Smooth muscle cell (in vitro differentiated cells): Measurements from ENCODE around the gene EVL. TPM values are rescaled to one million over a fixed set of nuclear protein-coding genes. Genes with fewer than 3 reads are reported as not detected.

Experiments used
- DNase-seq: peaks from one replicate; lab custom pipeline; 2025; ENCODE audit not compliant: unreplicated experiment; lab: John Stamatoyannopoulos, UW
- H2AFZ ChIP-seq: fragments of 200-600 bp; sonication (generic); 2 replicates; pipeline ENCODE4 v1.6.0; 2016; ENCODE audit warnings: antibody characterized with exemption, low read depth, mild to moderate bottlenecking
- H3F3A ChIP-seq: fragments of 200-600 bp; sonication (generic); 2 replicates; pipeline ENCODE4 v1.6.0; 2017; ENCODE audit warnings: antibody characterized with exemption, low read depth
- H3K27ac ChIP-seq: fragments of 200-600 bp; sonication (generic); 2 replicates; pipeline ENCODE4 v1.5.1; 2016; ENCODE audit warnings: low read depth, mild to moderate bottlenecking
- H3K27me3 ChIP-seq: fragments of 200-600 bp; sonication (generic); 2 replicates; pipeline ENCODE4 v1.6.1; 2016; ENCODE audit warnings: low read depth, mild to moderate bottlenecking
- H3K36me3 ChIP-seq: fragments of 200-600 bp; sonication (generic); 2 replicates; pipeline ENCODE4 v1.5.1; 2016; ENCODE audit warnings: low read depth
- H3K4me1 ChIP-seq: fragments of 200-600 bp; sonication (generic); 2 replicates; pipeline ENCODE4 v1.5.1; 2016; ENCODE audit warnings: low read depth
- H3K4me2 ChIP-seq: fragments of 200-600 bp; sonication (generic); 2 replicates; pipeline ENCODE4 v1.6.0; 2016; ENCODE audit warnings: mild to moderate bottlenecking
- H3K4me3 ChIP-seq: fragments of 200-600 bp; sonication (generic); 2 replicates; pipeline ENCODE4 v1.5.1; 2016; ENCODE audit warnings: mild to moderate bottlenecking
- H3K79me2 ChIP-seq: fragments of 200-600 bp; sonication (generic); 2 replicates; pipeline ENCODE4 v1.6.0; 2016; ENCODE audit warnings: low read depth, mild to moderate bottlenecking
- H3K9ac ChIP-seq: fragments of 200-600 bp; sonication (generic); 2 replicates; pipeline ENCODE4 v1.6.0; 2016; ENCODE audit warnings: low read depth
- H3K9me3 ChIP-seq: fragments of 200-600 bp; sonication (generic); replicated peaks from 2 replicates; pipeline ENCODE4 v1.5.1; 2016; ENCODE audit warnings: low read depth
- H4K20me1 ChIP-seq: fragments of 200-600 bp; sonication (generic); 2 replicates; pipeline ENCODE4 v1.6.0; 2016; ENCODE audit warnings: low read depth
- WGBS: methylation state at CpG from one replicate; pipeline ENCODE4 v1.1.7; 2016; ENCODE audit warnings: low lambda C conversion rate; 5-methylcytosine and 5-hydroxymethylcytosine counted together
- polyA plus RNA-seq: library from polyadenylated mRNA; unstranded; fragments of >200 nt; fragmentation: Nextera tagmentation; extraction: Ambion mirVana; gene quantifications from 2 replicates; pipeline ENCODE4 v1.2.1, GENCODE V29; 2016
- total RNA-seq: library from RNA; depleted of rRNA; stranded (reverse); fragments of >200 nt; gene quantifications from 2 replicates; pipeline ENCODE4 v1.2.3, GENCODE V29; 2014
- TF ChIP-seq, protein P1 (sequence below): fragments of 200-600 bp; sonication (generic); IDR thresholded peaks from 2 replicates; pipeline ENCODE4 v1.5.1; 2017; ENCODE audit warnings: borderline replicate concordance, mild to moderate bottlenecking, antibody characterized with exemption; ENCODE audit not compliant: insufficient read depth, poor library complexity, severe bottlenecking

EVL gene
- total and polyA plus RNA-seq, 2 experiments from 2014 or later, result 19.5 to 26.3 TPM

DNA sequence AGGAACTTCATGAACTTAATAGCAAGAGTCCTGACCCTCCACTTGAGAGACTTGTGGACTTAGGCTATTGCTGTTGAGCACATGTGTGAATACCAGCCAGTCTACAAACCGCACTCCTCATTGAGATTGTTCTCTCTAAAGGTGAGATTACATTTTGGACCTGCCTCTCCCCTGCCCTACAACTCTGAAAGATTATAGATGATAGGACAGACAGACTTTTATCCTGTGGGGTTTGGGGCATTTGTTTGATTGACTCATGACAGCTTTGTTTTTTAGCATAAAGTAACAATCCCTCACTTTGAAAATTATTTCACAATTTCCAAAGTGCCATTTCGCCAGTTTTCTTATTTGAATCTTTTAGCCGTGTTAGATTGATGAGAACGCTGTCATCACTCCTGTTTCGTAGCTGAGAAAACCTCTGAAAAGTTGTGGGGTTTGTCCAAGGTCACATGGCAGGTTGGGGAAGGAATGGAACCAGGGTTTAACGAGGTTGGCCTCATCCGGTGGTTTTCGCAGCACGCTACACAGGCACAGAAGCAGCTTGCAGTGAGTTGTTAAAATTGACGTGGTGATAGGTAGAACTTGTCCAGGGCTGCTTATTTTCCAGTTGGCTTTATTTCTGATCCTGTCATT lies 836 bp downstream of the EVL start:
- Histone ChIP-seq H3K27ac (peak overlapping the region; percentile 8), H3K4me1 (no peaks in the 10 kb centered on the region), H4K20me1 (peaks cover 63% of the 10 kb centered on the region), H3K4me3 (no peak overlapping the region), H3K79me2 (peaks cover 9% of the 10 kb centered on the region), H3K9ac (no peak overlapping the region), H3F3A (no peaks in the 10 kb centered on the region), H2AFZ (no peak overlapping the region), H3K36me3 (no peaks in the 10 kb centered on the region), H3K4me2 (peak overlapping the region; percentile 44), H3K27me3 (no peaks in the 10 kb centered on the region), H3K9me3 (no peaks in the 10 kb centered on the region)
- WGBS, result 28% methylated on average over 10 of the region's 10 CpGs
- TF ChIP-seq, protein P1, sequence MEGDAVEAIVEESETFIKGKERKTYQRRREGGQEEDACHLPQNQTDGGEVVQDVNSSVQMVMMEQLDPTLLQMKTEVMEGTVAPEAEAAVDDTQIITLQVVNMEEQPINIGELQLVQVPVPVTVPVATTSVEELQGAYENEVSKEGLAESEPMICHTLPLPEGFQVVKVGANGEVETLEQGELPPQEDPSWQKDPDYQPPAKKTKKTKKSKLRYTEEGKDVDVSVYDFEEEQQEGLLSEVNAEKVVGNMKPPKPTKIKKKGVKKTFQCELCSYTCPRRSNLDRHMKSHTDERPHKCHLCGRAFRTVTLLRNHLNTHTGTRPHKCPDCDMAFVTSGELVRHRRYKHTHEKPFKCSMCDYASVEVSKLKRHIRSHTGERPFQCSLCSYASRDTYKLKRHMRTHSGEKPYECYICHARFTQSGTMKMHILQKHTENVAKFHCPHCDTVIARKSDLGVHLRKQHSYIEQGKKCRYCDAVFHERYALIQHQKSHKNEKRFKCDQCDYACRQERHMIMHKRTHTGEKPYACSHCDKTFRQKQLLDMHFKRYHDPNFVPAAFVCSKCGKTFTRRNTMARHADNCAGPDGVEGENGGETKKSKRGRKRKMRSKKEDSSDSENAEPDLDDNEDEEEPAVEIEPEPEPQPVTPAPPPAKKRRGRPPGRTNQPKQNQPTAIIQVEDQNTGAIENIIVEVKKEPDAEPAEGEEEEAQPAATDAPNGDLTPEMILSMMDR, result no peak
- DNase-seq, result no peak

- peaks cover 17% of the 10 kb centered on the region for H3K79me2 ChIP-seq
- H3K9ac ChIP-seq, result no peak overlapping the region
- no peaks in the 10 kb centered on the region for H3K4me1 ChIP-seq
- WGBS, result 61% methylated on average over 10 of the region's 10 CpGs
- DNase-seq, result no peak
- no peak overlapping the region for H2AFZ ChIP-seq
- no peaks in the 10 kb centered on the region for H3F3A ChIP-seq
- TF ChIP-seq, protein P1, result no peak
- no peak overlapping the region for H3K4me3 ChIP-seq
- H3K9me3 ChIP-seq, result no peaks in the 10 kb centered on the region
- peaks cover 72% of the 10 kb centered on the region for H4K20me1 ChIP-seq
- no peaks in the 10 kb centered on the region for H3K36me3 ChIP-seq
- H3K27ac ChIP-seq, result no peak overlapping the region
- H3K27me3 ChIP-seq, result no peaks in the 10 kb centered on the region
- peak overlapping the region; percentile 44 for H3K4me2 ChIP-seq
Measured at GRCh38 chr14:100066962-100067361, 1.7 kb downstream of the EVL start.

- Histone ChIP-seq H3K4me2 (no peak overlapping the region), H2AFZ (no peak overlapping the region), H3K4me1 (no peaks in the 10 kb centered on the region), H3K27ac (no peak overlapping the region), H3K4me3 (no peak overlapping the region), H3K27me3 (no peaks in the 10 kb centered on the region), H3K79me2 (peaks cover 17% of the 10 kb centered on the region), H3K36me3 (no peaks in the 10 kb centered on the region), H3K9ac (no peak overlapping the region), H3F3A (no peaks in the 10 kb centered on the region), H4K20me1 (peaks cover 75% of the 10 kb centered on the region), H3K9me3 (no peaks in the 10 kb centered on the region)
- 96% methylated on average over 6 of the region's 6 CpGs for WGBS
- DNase-seq, result no peak
- TF ChIP-seq, protein P1, result no peak
Measured at GRCh38 chr14:100067481-100067880, 2.3 kb downstream of the EVL start.
